H9 (cell line): ENCODE data around the gene BTNL3. TPM values are rescaled to one million over a fixed set of nuclear protein-coding genes. Genes with fewer than 3 reads are reported as not detected.

Source experiments
- DNase-seq: peaks from one replicate; pipeline ENCODE4 v3.0.0-alpha.2; 2017
- H2AFZ ChIP-seq: one replicate; pipeline ENCODE4 v1.6.1; 2013; ENCODE audit warnings: mild to moderate bottlenecking, low read length, control low read depth, moderate library complexity
- H2AK5ac ChIP-seq: 2 replicates; pipeline ENCODE4 v1.6.1; 2013; ENCODE audit warnings: low read length, control low read depth, mixed read lengths; ENCODE audit not compliant: insufficient read length
- H2BK120ac ChIP-seq: one replicate; pipeline ENCODE4 v1.6.1; 2013; ENCODE audit warnings: low read depth, mild to moderate bottlenecking, low read length, control low read depth, inconsistent platforms; ENCODE audit not compliant: poor library complexity, severe bottlenecking
- H2BK12ac ChIP-seq: 2 replicates; pipeline ENCODE4 v1.6.1; 2013; ENCODE audit warnings: low read length, control low read depth, mixed read lengths, low read depth; ENCODE audit not compliant: insufficient read length
- H2BK15ac ChIP-seq: 2 replicates; pipeline ENCODE4 v1.6.1; 2013; ENCODE audit warnings: low read depth, low read length, control low read depth
- H2BK20ac ChIP-seq: one replicate; pipeline ENCODE4 v1.6.1; 2013; ENCODE audit warnings: low read depth, mild to moderate bottlenecking, low read length, control low read depth, inconsistent platforms; ENCODE audit not compliant: poor library complexity, severe bottlenecking
- H2BK5ac ChIP-seq: 2 replicates; pipeline ENCODE4 v1.6.1; 2013; ENCODE audit warnings: low read length, control low read depth, mixed read lengths; ENCODE audit not compliant: insufficient read length
- H3K14ac ChIP-seq: 2 replicates; pipeline ENCODE4 v1.6.1; 2013; ENCODE audit warnings: low read length, control low read depth; ENCODE audit not compliant: insufficient read depth
- H3K18ac ChIP-seq: 2 replicates; pipeline ENCODE4 v1.6.1; 2013; ENCODE audit warnings: low read depth, mild to moderate bottlenecking, mixed read lengths, low read length, control low read depth; ENCODE audit not compliant: insufficient read length
- H3K23ac ChIP-seq: 2 replicates; pipeline ENCODE4 v1.6.1; 2013; ENCODE audit warnings: low read length, control low read depth, mixed read lengths, low read depth; ENCODE audit not compliant: insufficient read length
- H3K23me2 ChIP-seq: 2 replicates; pipeline ENCODE4 v1.6.1; 2013; ENCODE audit warnings: low read depth, mild to moderate bottlenecking, mixed read lengths, low read length, control low read depth; ENCODE audit not compliant: insufficient read length, poor library complexity, severe bottlenecking
- H3K27ac ChIP-seq: 2 replicates; pipeline ENCODE4 v1.5.1; 2013; ENCODE audit warnings: low read length, control low read depth, mixed read lengths, low read depth; ENCODE audit not compliant: insufficient read length
- H3K27me3 ChIP-seq: 2 replicates; pipeline ENCODE4 v1.6.1; 2013; ENCODE audit warnings: low read length, control low read depth, inconsistent platforms; ENCODE audit not compliant: insufficient read depth
- H3K4ac ChIP-seq: 2 replicates; pipeline ENCODE4 v1.6.1; 2013; ENCODE audit warnings: low read depth, mild to moderate bottlenecking, control low read depth, inconsistent platforms, low read length, moderate library complexity
- H3K4me1 ChIP-seq: 2 replicates; pipeline ENCODE4 v1.6.1; 2013; ENCODE audit warnings: low read length, control low read depth, inconsistent platforms; ENCODE audit not compliant: insufficient read depth
- H3K4me2 ChIP-seq: 2 replicates; pipeline ENCODE4 v1.6.1; 2013; ENCODE audit warnings: low read length, control low read depth, mixed read lengths; ENCODE audit not compliant: insufficient read length, insufficient read depth
- H3K56ac ChIP-seq: 2 replicates; pipeline ENCODE4 v1.6.1; 2013; ENCODE audit warnings: low read depth, mild to moderate bottlenecking, mixed read lengths, low read length, control low read depth; ENCODE audit not compliant: insufficient read length
- H3K79me1 ChIP-seq: 2 replicates; pipeline ENCODE4 v1.6.1; 2013; ENCODE audit warnings: low read depth, mild to moderate bottlenecking, moderate library complexity, low read length, control low read depth, inconsistent platforms; ENCODE audit not compliant: insufficient read depth, poor library complexity, severe bottlenecking
- H3K79me2 ChIP-seq: 2 replicates; pipeline ENCODE4 v1.6.1; 2013; ENCODE audit warnings: low read length, control low read depth, inconsistent platforms; ENCODE audit not compliant: insufficient read depth
- H3K9ac ChIP-seq: 2 replicates; pipeline ENCODE4 v1.6.1; 2013; ENCODE audit warnings: low read length, control low read depth, mixed read lengths; ENCODE audit not compliant: insufficient read length; ENCODE audit errors: extremely low read depth
- H3K9me3 ChIP-seq: one replicate; pipeline ENCODE4 v1.6.1; 2013; ENCODE audit warnings: low read depth, low read length, inconsistent platforms; ENCODE audit not compliant: control insufficient read depth
- H3T11ph ChIP-seq: one replicate; pipeline ENCODE4 v1.6.1; 2013; ENCODE audit warnings: mild to moderate bottlenecking, low read length, control low read depth, inconsistent platforms
- H4K20me1 ChIP-seq: one replicate; pipeline ENCODE4 v1.6.1; 2013; ENCODE audit not compliant: control insufficient read depth, insufficient read length, insufficient read depth
- H4K5ac ChIP-seq: 2 replicates; pipeline ENCODE4 v1.6.1; 2013; ENCODE audit warnings: low read depth, mild to moderate bottlenecking, mixed read lengths, low read length, control low read depth; ENCODE audit not compliant: insufficient read length
- H4K8ac ChIP-seq: replicated peaks from 2 replicates; pipeline ENCODE4 v1.6.1; 2013; ENCODE audit warnings: low read length, control low read depth, mixed read lengths, low read depth; ENCODE audit not compliant: insufficient read length
- H4K91ac ChIP-seq: 2 replicates; pipeline ENCODE4 v1.6.1; 2013; ENCODE audit warnings: low read depth, mild to moderate bottlenecking, moderate library complexity, mixed read lengths, low read length, control low read depth; ENCODE audit not compliant: insufficient read length
- H3K27ac Mint-ChIP-seq, 3 experiments: 2 replicates in 2 of 3; 3 replicates in 1 of 3; pipeline ENCODE4 v1.8.0; 2020 to 2021; ENCODE audit warnings: mixed read lengths in 3 of 3, mild to moderate bottlenecking in 1 of 3, moderate library complexity in 1 of 3
- H3K27me3 Mint-ChIP-seq: 2 replicates; pipeline ENCODE4 v1.8.0; 2021; ENCODE audit warnings: low read depth, mild to moderate bottlenecking, moderate library complexity, mixed read lengths
- H3K36me3 Mint-ChIP-seq, 3 experiments: 2 replicates in 2 of 3; 3 replicates in 1 of 3; pipeline ENCODE4 v1.8.0; 2020 to 2021; ENCODE audit warnings: low read depth in 3 of 3, mixed read lengths in 3 of 3; ENCODE audit not compliant: insufficient read depth in 1 of 3
- H3K4me1 Mint-ChIP-seq, 2 experiments: 2 replicates each; pipeline ENCODE4 v1.8.0; 2020; ENCODE audit warnings: mixed read lengths in 2 of 2
- H3K4me3 Mint-ChIP-seq, 2 experiments: 2 replicates in 1 of 2; 3 replicates in 1 of 2; pipeline ENCODE4 v1.8.0; 2020 to 2021; ENCODE audit warnings: mild to moderate bottlenecking in 2 of 2, mixed read lengths in 2 of 2, moderate library complexity in 1 of 2
- H3K9me3 Mint-ChIP-seq, 2 experiments: 2 replicates in 1 of 2; 3 replicates in 1 of 2; pipeline ENCODE4 v1.8.0; 2020; ENCODE audit warnings: mild to moderate bottlenecking in 2 of 2, mixed read lengths in 2 of 2, moderate library complexity in 1 of 2
- CTCF ChIP-seq: fragments of 200-600 bp; sonication (generic); conservative IDR thresholded peaks from 3 replicates; pipeline ENCODE4 v1.8.0; 2021; ENCODE audit warnings: antibody characterized with exemption, mild to moderate bottlenecking
- WGBS: extraction: QIAGEN DNeasy Blood & Tissue Kit; methylation state at CpG from one replicate; pipeline ENCODE4 v1.1.7; 2013; ENCODE audit warnings: missing lambda C conversion rate, low lambda C conversion rate, mixed read lengths; ENCODE audit not compliant: insufficient read length; ENCODE audit errors: extremely low coverage; 5-methylcytosine and 5-hydroxymethylcytosine counted together
- total RNA-seq: library from RNA; stranded (reverse); gene quantifications from 2 replicates; pipeline ENCODE4 v1.2.1, GENCODE V29; 2021

The BTNL3 gene
- total RNA-seq, 1 experiment from 2014 or later: not detected

- Histone ChIP-seq H3K56ac (no peak within 1 kb of the TSS), H4K91ac (no peak within 1 kb of the TSS), H3K27ac (no peak within 1 kb of the TSS), H2BK5ac (no peak within 1 kb of the TSS), H3K79me2 (no peaks in the 10 kb centered on the region), H3K4me2 (no peak within 1 kb of the TSS), H3K79me1 (no peaks in the 10 kb centered on the region), H3K18ac (no peak within 1 kb of the TSS), H2BK120ac (no peak within 1 kb of the TSS), H2AK5ac (no peak within 1 kb of the TSS), H3K23ac (no peak within 1 kb of the TSS), H4K20me1 (no peaks in the 10 kb centered on the region), H2BK12ac (no peak within 1 kb of the TSS), H3T11ph (no peak within 1 kb of the TSS), H3K14ac (no peak within 1 kb of the TSS; the same call in 1 of the 2 replicates), H4K5ac (no peak within 1 kb of the TSS), H2AFZ (no peak within 1 kb of the TSS), H3K9me3 (no peaks in the 10 kb centered on the region), H3K27me3 (no peaks in the 10 kb centered on the region; the same call in 1 of the 2 replicates), H3K23me2 (no peaks in the 10 kb centered on the region), H3K4ac (no peak within 1 kb of the TSS), H2BK20ac (no peak within 1 kb of the TSS), H4K8ac (no peak within 1 kb of the TSS), H3K9ac (no peak within 1 kb of the TSS), H2BK15ac (no peak within 1 kb of the TSS), H3K4me1 (no peaks in the 10 kb centered on the region)
- Mint-ChIP-seq H3K4me1 (peaks cover 8 to 22% of the 10 kb centered on the region in 2 experiments), H3K4me3 (no peak within 1 kb of the TSS), H3K27ac (no peak within 1 kb of the TSS), H3K36me3 (no peaks in the 10 kb centered on the region), H3K27me3 (peaks cover 39% of the 10 kb centered on the region), H3K9me3 (no peaks in the 10 kb centered on the region; a peak in 1 of 5 replicates)
- no peak for TF ChIP-seq CTCF
- no peak for DNase-seq
- no CpG with 5 or more reads among the region's 17 CpGs for WGBS
Measured at GRCh38 chr5:181039931-181040630, 51.4 kb downstream of the BTNL3 start, which contains the start of gene BTNL9. TSS of gene BTNL9 (plus strand) at chr5:181040266. CDS start at chr5:181045490, 5,224 bp downstream.
